ENCODE measurements around the gene CYB5RL. TPM values are rescaled to one million over a fixed set of nuclear protein-coding genes. Genes with fewer than 3 reads are reported as not detected.

The CYB5RL gene
- total and polyA plus RNA-seq, 2 of the 13 experiments (the other 11 are each of a cell fraction or from before 2014, with no cell fraction given), result 3.7 to 5.0 TPM

- intact Hi-C loops (cut with micrococcal nuclease; ENCODE audit: unreplicated experiment) (no loop called here), in situ Hi-C loops (cut with HindIII; ENCODE audit: extremely low pct_ligation_motif_present, low pct_unique_long_range_greater_than_20kb) (no loop called here)
- WGBS (ENCODE audit: low lambda C conversion rate), result 95% methylated on average over 6 of the region's 6 CpGs
- ATAC-seq (no peak), DNase-seq (ENCODE audit: low spot score) (no peak), FAIRE-seq (no peak)
- no peaks in the 10 kb centered on the region for H3K9me3 ChIP-seq (ENCODE audit: low read length)
- H4K20me1 ChIP-seq (ENCODE audit: insufficient read depth, low read length), result no peaks in the 10 kb centered on the region
- no peak overlapping the region for H3K9ac ChIP-seq (ENCODE audit: insufficient read depth, low read depth, low read length)
- H3K36me3 ChIP-seq (replicated peaks in 1 of 2; ENCODE audit: control insufficient read depth in 1 of 2, insufficient read depth in 2 of 2, low read length in 2 of 2), result peaks cover 2 to 17% of the 10 kb centered on the region in 2 experiments; a peak in 2 of 5 replicates
- no peak overlapping the region for H3K27ac ChIP-seq (ENCODE audit: extremely low read length, insufficient read depth, low read length)
- H3K27me3 ChIP-seq (ENCODE audit: control insufficient read depth in 1 of 2, insufficient read depth in 2 of 2, low read length in 2 of 2), result no peaks in the 10 kb centered on the region
- BruUV-seq (replicated peaks), result no TSS peak
- no peaks in the 10 kb centered on the region for H3K79me2 ChIP-seq (ENCODE audit: insufficient read depth, low read length)
- POLR2A ChIA-PET, result no interaction called here
- TF ChIP-seq NBN (conservative IDR thresholded peaks at IDR 0.05), result no peak
- no peak for TF ChIP-seq SNAI1 (CRISPR knock-in tag; IDR thresholded peaks at IDR 0.05; ENCODE audit: borderline replicate concordance)
- no peak for TF ChIP-seq CC2D1A (CRISPR knock-in tag; IDR thresholded peaks at IDR 0.05)
- no peak for TF ChIP-seq ZNF256 (CRISPR knock-in tag; conservative IDR thresholded peaks at IDR 0.05)
- H3K4me1 ChIP-seq (ENCODE audit: insufficient read depth, low read length), result peaks cover 11% of the 10 kb centered on the region
- no peak overlapping the region for H3K4me2 ChIP-seq (ENCODE audit: low read depth, low read length)
- no peak overlapping the region for H2AFZ ChIP-seq (ENCODE audit: low read length)
- CTCF ChIA-PET (ENCODE audit: low intra/inter-chr PET ratio, low total read pairs), result no interaction called here
- no peak overlapping the region for H3K4me3 ChIP-seq (replicated peaks in 1 of 3; ENCODE audit: insufficient read depth in 1 of 3, low read depth in 2 of 3, low read length in 3 of 3)
Observed at GRCh38 chr1:54225378-54225777, 25.5 kb upstream of the CYB5RL start.

DNA sequence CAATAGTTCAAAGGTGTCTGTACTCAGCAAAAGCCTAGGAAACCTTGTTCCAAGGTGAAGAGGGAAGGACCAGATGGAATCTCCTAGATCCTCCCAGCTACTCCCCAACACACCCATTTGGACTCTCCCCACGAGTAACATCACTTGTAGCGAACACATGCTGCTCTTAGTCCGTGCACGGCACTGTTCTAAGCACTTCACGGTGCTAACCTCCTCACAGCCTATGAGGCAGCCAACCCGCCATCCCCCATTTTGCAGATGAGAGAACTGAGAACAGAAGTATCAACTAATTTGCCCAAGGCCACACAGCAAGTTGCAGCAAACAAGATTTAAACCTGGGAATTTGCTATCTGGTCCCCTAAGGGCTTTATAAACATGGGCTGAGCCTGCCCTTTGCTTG lies 24.4 kb upstream of the CYB5RL start:
- in situ Hi-C loops (cut with HindIII; ENCODE audit: extremely low pct_ligation_motif_present, low pct_unique_long_range_greater_than_20kb), result no loop called here

More for the DNA sequence above, 24.4 kb upstream of the CYB5RL start:
- Histone ChIP-seq H3K9me3 (ENCODE audit: low read length) (no peaks in the 10 kb centered on the region), H3K4me1 (ENCODE audit: insufficient read depth, low read length) (peaks cover 22% of the 10 kb centered on the region), H3K4me3 (replicated peaks in 1 of 3; ENCODE audit: insufficient read depth in 1 of 3, low read depth in 2 of 3, low read length in 3 of 3) (no peak overlapping the region), H3K27ac (ENCODE audit: extremely low read length, insufficient read depth, low read length) (no peak overlapping the region), H4K20me1 (ENCODE audit: insufficient read depth, low read length) (no peaks in the 10 kb centered on the region), H3K36me3 (replicated peaks in 1 of 2; ENCODE audit: control insufficient read depth in 1 of 2, insufficient read depth in 2 of 2, low read length in 2 of 2) (peaks cover 5 to 22% of the 10 kb centered on the region in 2 experiments; a peak in 3 of 5 replicates), H3K79me2 (ENCODE audit: insufficient read depth, low read length) (no peaks in the 10 kb centered on the region), H2AFZ (ENCODE audit: low read length) (no peak overlapping the region), H3K27me3 (ENCODE audit: control insufficient read depth in 1 of 2, insufficient read depth in 2 of 2, low read length in 2 of 2) (no peaks in the 10 kb centered on the region), H3K9ac (ENCODE audit: insufficient read depth, low read depth, low read length) (no peak overlapping the region), H3K4me2 (ENCODE audit: low read depth, low read length) (no peak overlapping the region)
- intact Hi-C loops (cut with micrococcal nuclease; ENCODE audit: unreplicated experiment), result no loop called here
- FAIRE-seq (no peak), DNase-seq (ENCODE audit: low spot score) (no peak), ATAC-seq (no peak)
- ChIA-PET CTCF (ENCODE audit: low intra/inter-chr PET ratio, low total read pairs) (no interaction called here), POLR2A (no interaction called here)
- no TSS peak for BruUV-seq (replicated peaks)
- 84% methylated on average over 6 of the region's 6 CpGs for WGBS (ENCODE audit: low lambda C conversion rate)
- TF ChIP-seq, protein P1, sequence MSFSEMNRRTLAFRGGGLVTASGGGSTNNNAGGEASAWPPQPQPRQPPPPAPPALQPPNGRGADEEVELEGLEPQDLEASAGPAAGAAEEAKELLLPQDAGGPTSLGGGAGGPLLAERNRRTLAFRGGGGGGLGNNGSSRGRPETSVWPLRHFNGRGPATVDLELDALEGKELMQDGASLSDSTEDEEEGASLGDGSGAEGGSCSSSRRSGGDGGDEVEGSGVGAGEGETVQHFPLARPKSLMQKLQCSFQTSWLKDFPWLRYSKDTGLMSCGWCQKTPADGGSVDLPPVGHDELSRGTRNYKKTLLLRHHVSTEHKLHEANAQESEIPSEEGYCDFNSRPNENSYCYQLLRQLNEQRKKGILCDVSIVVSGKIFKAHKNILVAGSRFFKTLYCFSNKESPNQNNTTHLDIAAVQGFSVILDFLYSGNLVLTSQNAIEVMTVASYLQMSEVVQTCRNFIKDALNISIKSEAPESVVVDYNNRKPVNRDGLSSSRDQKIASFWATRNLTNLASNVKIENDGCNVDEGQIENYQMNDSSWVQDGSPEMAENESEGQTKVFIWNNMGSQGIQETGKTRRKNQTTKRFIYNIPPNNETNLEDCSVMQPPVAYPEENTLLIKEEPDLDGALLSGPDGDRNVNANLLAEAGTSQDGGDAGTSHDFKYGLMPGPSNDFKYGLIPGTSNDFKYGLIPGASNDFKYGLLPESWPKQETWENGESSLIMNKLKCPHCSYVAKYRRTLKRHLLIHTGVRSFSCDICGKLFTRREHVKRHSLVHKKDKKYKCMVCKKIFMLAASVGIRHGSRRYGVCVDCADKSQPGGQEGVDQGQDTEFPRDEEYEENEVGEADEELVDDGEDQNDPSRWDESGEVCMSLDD (CRISPR knock-in tag; IDR thresholded peaks at IDR 0.05; ENCODE audit: borderline replicate concordance), result no peak
- TF ChIP-seq POLR2G (IDR thresholded peaks at IDR 0.05; ENCODE audit: low read depth, low read length), result 0 out of 2 replicates have a peak, but pooled peaks have one; percentile 23
